ENCODE measurements around the gene RCAN1. TPM values are rescaled to one million over a fixed set of nuclear protein-coding genes. Genes with fewer than 3 reads are reported as not detected.
A peak's percentile ranks its signal among the peaks of the same experiment; 100 is the strongest.

Gene RCAN1
- total and polyA plus RNA-seq, 2 of the 13 experiments (the other 11 are each of a cell fraction or from before 2014, with no cell fraction given) = 9.4 to 34.1 TPM

- TF ChIP-seq ZNF30 (CRISPR knock-in tag; IDR thresholded peaks at IDR 0.05) (no peak), CREB1 (IDR thresholded peaks at IDR 0.05) (peak; percentile 93), CREB1 (CRISPR knock-in tag; IDR thresholded peaks at IDR 0.05) (peak; percentile 85), MLX (CRISPR knock-in tag; IDR thresholded peaks at IDR 0.05) (peak; percentile 60; the same call in 1 of the 2 replicates), ZEB1 (IDR thresholded peaks at IDR 0.05; ENCODE audit: insufficient replicate concordance, low read depth) (peak; percentile 9), ZFX (CRISPR knock-in tag; IDR thresholded peaks at IDR 0.05; ENCODE audit: low read depth) (peak; percentile 43), SNAPC5 (CRISPR knock-in tag; IDR thresholded peaks at IDR 0.05; ENCODE audit: borderline replicate concordance) (peak; percentile 53; the same call in 1 of the 2 replicates), RBFOX2 (IDR thresholded peaks at IDR 0.05; ENCODE audit: low read depth, low read length) (peak; percentile 69; the same call in 1 of the 2 replicates), REPIN1 (CRISPR knock-in tag; IDR thresholded peaks at IDR 0.05; ENCODE audit: borderline replicate concordance, low read depth) (peak; percentile 26; the same call in 1 of the 2 replicates), ZNF292 (CRISPR knock-in tag; IDR thresholded peaks at IDR 0.05; ENCODE audit: borderline replicate concordance, low read depth) (peak; percentile 75; the same call in 1 of the 2 replicates), ZNF232 (CRISPR knock-in tag; IDR thresholded peaks at IDR 0.05; ENCODE audit: borderline replicate concordance) (no peak), DR1 (CRISPR knock-in tag; IDR thresholded peaks at IDR 0.05) (peak; percentile 41; the same call in 1 of the 2 replicates), MED8 (CRISPR knock-in tag; IDR thresholded peaks at IDR 0.05; ENCODE audit: insufficient replicate concordance) (no peak), PLRG1 (conservative IDR thresholded peaks at IDR 0.05) (no peak), NFKBIZ (CRISPR knock-in tag; IDR thresholded peaks at IDR 0.05) (0 out of 2 replicates have a peak, but pooled peaks have one; percentile 46), ZBTB43 (CRISPR knock-in tag; conservative IDR thresholded peaks at IDR 0.05) (no peak), ZNF124 (CRISPR knock-in tag; IDR thresholded peaks at IDR 0.05) (0 out of 2 replicates have a peak, but pooled peaks have one; percentile 60), KLF9 (CRISPR knock-in tag; IDR thresholded peaks at IDR 0.05; ENCODE audit: low read depth) (0 out of 2 replicates have a peak, but pooled peaks have one; percentile 24), EED (CRISPR knock-in tag; IDR thresholded peaks at IDR 0.05) (no peak), KMT2B (CRISPR knock-in tag; IDR thresholded peaks at IDR 0.05) (peak; percentile 72), ZBTB14 (CRISPR knock-in tag; IDR thresholded peaks at IDR 0.05) (no peak), FOXA3 (CRISPR knock-in tag; IDR thresholded peaks at IDR 0.05) (peak; percentile 79), ZNF205 (CRISPR knock-in tag; IDR thresholded peaks at IDR 0.05) (peak; percentile 53; the same call in 1 of the 2 replicates), PHF8 (CRISPR knock-in tag; IDR thresholded peaks at IDR 0.05) (peak; percentile 46; the same call in 1 of the 2 replicates), ZNF703 (CRISPR knock-in tag; IDR thresholded peaks at IDR 0.05; ENCODE audit: borderline replicate concordance) (0 out of 2 replicates have a peak, but pooled peaks have one; percentile 36), ASH2L (IDR thresholded peaks at IDR 0.05; ENCODE audit: insufficient read length, low read depth, low read length) (peak; percentile 85), ZNF737 (CRISPR knock-in tag; IDR thresholded peaks at IDR 0.05; ENCODE audit: borderline replicate concordance) (no peak), JUN (CRISPR knock-in tag; IDR thresholded peaks at IDR 0.05) (peak; percentile 84), POLR2G (IDR thresholded peaks at IDR 0.05; ENCODE audit: low read depth, low read length) (peak; percentile 93), BORCS8-MEF2B (CRISPR knock-in tag; IDR thresholded peaks at IDR 0.05) (no peak)
Measured at GRCh38 chr21:34526618-34527290, 88.2 kb downstream of the RCAN1 start (continued).

All from HepG2 (cell line).